SH-SY5Y (cell line): ENCODE results near the gene WAC.

ENCODE experiments used
- GATA2 ChIP-seq: IDR thresholded peaks from 2 replicates; pipeline ENCODE4 v1.6.1; 2011; ENCODE audit warnings: mild to moderate bottlenecking, low read depth, low read length
- GATA3 ChIP-seq: IDR thresholded peaks from 2 replicates; pipeline ENCODE4 v1.6.1; 2011; ENCODE audit warnings: low read depth, mild to moderate bottlenecking, low read length, moderate library complexity

WAC gene

DNA sequence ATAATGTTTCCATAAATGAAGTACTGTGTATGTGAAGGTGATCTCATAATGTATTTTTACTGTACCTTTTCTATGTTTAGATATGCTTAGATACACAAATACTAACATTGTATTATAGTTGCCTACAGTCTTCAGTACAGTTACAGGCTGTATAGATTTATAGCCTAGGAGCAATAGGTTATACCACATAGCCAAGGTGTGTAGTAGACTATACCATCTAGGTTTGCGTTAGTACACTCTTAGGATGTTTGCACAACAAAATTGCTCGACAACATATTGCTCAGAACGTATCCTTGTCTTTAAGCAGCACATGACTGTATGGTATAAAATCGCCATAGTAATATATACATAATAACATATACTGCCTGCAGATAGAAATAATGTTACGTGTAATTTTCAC, 42.9 kb downstream of the WAC start:
- TF ChIP-seq GATA2, result no peak

- no peak for TF ChIP-seq GATA2
- TF ChIP-seq GATA3, result no peak
These were observed 44.6 kb downstream of the WAC start for GRCh38 chr10:28577506-28577905.

DNA sequence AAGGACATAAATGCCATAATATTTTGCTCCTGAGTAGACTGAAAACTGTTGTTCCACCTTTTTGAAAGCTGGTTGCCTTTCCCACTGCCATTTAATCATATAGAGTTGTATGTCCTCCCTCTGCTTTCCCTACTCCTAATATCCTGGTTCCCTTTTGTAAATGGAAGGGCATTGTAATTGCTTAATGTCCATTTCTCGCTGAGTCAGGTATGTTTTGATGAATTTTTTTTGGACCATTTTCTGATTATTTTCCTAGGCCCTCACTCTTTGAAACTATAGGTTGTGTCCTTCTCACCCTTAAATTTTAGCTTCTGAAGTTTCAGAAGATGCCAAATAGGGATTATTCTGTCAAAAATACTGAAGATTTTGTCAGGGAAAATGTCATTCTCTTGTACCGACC, 45.5 kb downstream of the WAC start:
- TF ChIP-seq GATA3 (no peak), GATA2 (no peak)

GRCh38 chr10:28580825-28581224, 47.9 kb downstream of the WAC start:
- no peak for TF ChIP-seq GATA3
- no peak for TF ChIP-seq GATA2

DNA sequence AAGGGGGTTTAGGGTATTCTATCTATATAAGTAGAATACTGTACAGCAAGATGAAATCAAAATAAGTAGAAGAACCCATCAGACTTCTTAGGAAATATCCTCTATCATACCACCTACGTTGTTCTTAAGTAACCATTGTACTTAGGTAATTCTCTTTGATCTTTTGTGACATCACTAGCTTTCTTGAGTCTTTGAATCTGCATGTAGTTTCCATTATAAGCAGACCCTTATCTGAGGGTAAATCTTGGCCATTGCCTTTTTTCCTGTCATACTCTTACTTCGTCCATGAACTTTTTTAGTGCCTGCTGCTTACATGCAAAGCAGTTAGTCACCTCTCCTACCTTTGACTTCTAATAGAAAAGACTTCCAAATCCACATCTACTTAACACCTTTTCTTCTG, 49.0 kb downstream of the WAC start:
- TF ChIP-seq GATA2 (no peak), GATA3 (no peak)

GRCh38 chr10:28585076-28585475, 52.2 kb downstream of the WAC start:
- no peak for TF ChIP-seq GATA2
- TF ChIP-seq GATA3, result no peak

DNA sequence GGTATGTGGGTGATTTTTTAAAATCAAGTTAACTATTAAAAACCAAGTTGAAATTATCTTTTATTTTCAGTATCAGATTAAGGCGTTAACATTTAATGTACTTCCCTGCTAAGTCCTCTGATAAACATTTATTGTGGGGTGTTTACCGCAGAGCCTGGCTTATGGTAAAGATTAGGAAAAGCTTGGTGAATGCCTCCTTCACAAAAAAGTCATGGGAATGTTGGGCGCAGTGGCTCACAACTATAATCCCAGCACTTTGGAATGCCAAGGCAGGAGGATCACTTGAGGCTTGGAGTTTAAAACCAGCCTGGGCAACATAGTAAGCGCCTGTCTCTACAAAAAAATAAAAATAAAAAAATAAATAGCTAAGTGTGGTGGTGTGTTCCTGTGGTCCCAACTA, 53.3 kb downstream of the WAC start:
- TF ChIP-seq GATA2 (no peak), GATA3 (no peak)

DNA sequence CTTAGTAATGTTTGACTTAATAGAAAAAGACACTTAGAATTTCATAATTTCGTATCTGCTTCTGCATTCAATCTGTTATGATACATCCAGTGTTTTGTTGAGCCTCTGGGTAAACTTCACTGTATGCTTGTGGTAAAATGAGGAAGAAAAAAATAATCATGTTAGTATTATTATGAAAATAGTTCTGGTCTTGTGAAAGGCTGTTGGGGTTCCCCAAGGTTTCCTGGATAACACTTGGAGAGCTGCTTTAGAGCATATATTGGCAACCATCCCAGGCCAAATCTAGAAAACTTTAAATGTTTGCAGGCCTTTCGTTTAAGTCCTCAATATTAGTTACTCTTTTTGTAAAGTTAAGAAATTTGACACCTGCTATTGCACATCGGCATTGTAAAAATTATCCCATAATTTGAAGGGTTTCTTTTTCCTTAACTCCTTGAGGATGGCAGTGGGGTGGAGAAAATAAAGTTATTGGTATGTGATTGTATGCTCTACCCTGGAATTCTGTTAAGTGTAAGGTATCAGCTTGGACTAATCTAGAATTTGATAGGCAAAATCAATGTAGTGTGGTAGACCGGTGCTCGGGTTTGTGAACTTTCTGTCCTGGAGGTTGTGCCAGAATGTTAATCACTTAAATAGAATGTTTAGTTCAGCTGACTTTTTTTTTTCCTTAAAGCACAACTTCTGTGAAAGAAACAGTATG, 54.5 kb downstream of the WAC start:
- TF ChIP-seq GATA3, result no peak
- TF ChIP-seq GATA2, result no peak

GRCh38 chr10:28587970-28588290, 55.0 kb downstream of the WAC start:
- no peak for TF ChIP-seq GATA3
- TF ChIP-seq GATA2, result no peak

DNA sequence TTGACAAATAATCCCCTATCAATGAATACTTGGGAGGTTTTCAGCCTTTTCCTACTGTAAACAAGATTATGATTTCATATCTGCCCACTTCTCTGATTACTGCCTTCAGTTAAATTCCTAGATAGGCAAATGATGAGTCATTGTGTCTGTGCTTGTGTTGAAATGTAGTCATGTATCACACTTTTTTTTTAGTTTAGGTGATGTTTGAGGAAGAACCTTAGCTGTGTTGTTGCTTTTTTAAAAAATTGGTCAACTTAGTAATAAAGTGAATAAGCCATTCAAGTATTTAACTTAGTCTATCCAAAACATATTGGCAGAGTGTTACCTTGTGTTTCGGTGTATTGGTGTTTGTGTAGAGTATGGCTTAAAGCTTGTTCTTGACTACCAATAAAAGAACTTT, 60.0 kb downstream of the WAC start:
- TF ChIP-seq GATA3 (no peak), GATA2 (no peak)

DNA sequence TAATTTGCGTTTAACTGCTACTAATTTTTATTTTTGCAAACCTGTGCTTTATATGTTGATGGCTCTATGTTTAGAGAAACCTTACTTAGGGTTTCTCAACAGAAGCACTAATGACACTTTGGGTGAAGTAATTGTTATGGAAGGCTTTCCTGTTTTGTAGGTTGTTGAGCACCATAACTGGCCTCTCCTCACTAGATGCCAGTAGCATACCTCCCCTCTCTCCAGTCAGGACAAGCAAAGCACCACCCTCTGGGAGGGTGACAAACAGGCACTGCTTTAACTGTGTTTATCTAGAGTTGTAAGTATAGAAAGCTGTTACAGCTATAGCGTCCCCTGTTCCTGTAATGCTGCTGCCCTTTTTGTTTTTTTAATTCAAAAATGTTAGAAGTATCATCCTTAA, 60.9 kb downstream of the WAC start:
- TF ChIP-seq GATA3 (no peak), GATA2 (no peak)

GRCh38 chr10:28594406-28594805, 61.5 kb downstream of the WAC start:
- TF ChIP-seq GATA3 (no peak), GATA2 (no peak)

- TF ChIP-seq GATA2 (no peak), GATA3 (no peak)
These were observed 62.7 kb downstream of the WAC start for GRCh38 chr10:28595613-28596012.

- TF ChIP-seq GATA2, result no peak
- TF ChIP-seq GATA3, result no peak
These were observed 67.1 kb downstream of the WAC start for GRCh38 chr10:28600056-28600455.

GRCh38 chr10:28601012-28601411, 68.1 kb downstream of the WAC start:
- TF ChIP-seq GATA3 (no peak), GATA2 (no peak)

GRCh38 chr10:28604567-28605536, 71.9 kb downstream of the WAC start:
- no peak for TF ChIP-seq GATA3
- no peak for TF ChIP-seq GATA2
